HEK293 (cell line): ENCODE measurements around the gene ABR.

ENCODE experiments used
- CTCF ChIA-PET: fragments of 350-600 bp; formaldehyde crosslinking; extraction: SDS; loops from one replicate; lab custom pipeline; 2021; ENCODE audit warnings: antibody characterized with exemption; lab: Yijun Ruan, JAX
- POLR2A ChIA-PET: fragments of 300-600 bp; formaldehyde crosslinking; extraction: SDS; loops from one replicate; lab custom pipeline; 2020; ENCODE audit warnings: antibody characterized with exemption, inconsistent platforms; lab: Yijun Ruan, JAX
- H3K27ac ChIP-seq: fragments of 200-500 bp; sonication (Bioruptor generic); 2 replicates; pipeline ENCODE4 v1.5.1; 2014; ENCODE audit warnings: low read depth, low read length, control low read depth, inconsistent platforms; ENCODE audit errors: extremely low read depth
- H3K36me3 ChIP-seq, 2 experiments: fragments of 200-500 bp in 1 of 2; sonication (Bioruptor generic) in 1 of 2; 1 replicate in 1 of 2; 2 replicates in 1 of 2; pipeline ENCODE4 v1.5.1; 2014 to 2017; ENCODE audit warnings: inconsistent platforms in 2 of 2, low read length in 2 of 2; ENCODE audit not compliant: control insufficient read depth in 2 of 2, insufficient read depth in 1 of 2
- H3K4me1 ChIP-seq: fragments of 200-500 bp; sonication (Bioruptor generic); 2 replicates; pipeline ENCODE4 v1.5.1; 2014; ENCODE audit warnings: mild to moderate bottlenecking, low read length, inconsistent platforms; ENCODE audit not compliant: control insufficient read depth, insufficient read depth
- H3K4me3 ChIP-seq: 2 replicates; pipeline ENCODE4 v1.5.1; 2011; ENCODE audit warnings: low read depth, mild to moderate bottlenecking, control low read depth, low read length, moderate library complexity
- H3K9me3 ChIP-seq: fragments of 200-500 bp; sonication (Bioruptor generic); 2 replicates; pipeline ENCODE4 v1.5.1; 2014; ENCODE audit warnings: low read depth, low read length, inconsistent platforms; ENCODE audit not compliant: control insufficient read depth, insufficient read depth
- BCL11B ChIP-seq: fragments of 450-650 bp; formaldehyde crosslinking; IDR thresholded peaks from 2 replicates; pipeline ENCODE4 v1.5.1; 2016; ENCODE audit warnings: low read depth, missing biosample characterization, missing genetic modification characterization
- PRDM1 ChIP-seq: fragments of 450-650 bp; formaldehyde crosslinking; IDR thresholded peaks from 2 replicates; pipeline ENCODE4; 2016; ENCODE audit warnings: missing biosample characterization, missing genetic modification characterization
- PRDM10 ChIP-seq: fragments of 450-650 bp; formaldehyde crosslinking; IDR thresholded peaks from 2 replicates; pipeline ENCODE4 v1.5.1; 2016; ENCODE audit warnings: missing biosample characterization, missing genetic modification characterization
- YY1 ChIP-seq: fragments of 450-650 bp; formaldehyde crosslinking; IDR thresholded peaks from 2 replicates; pipeline ENCODE4 v1.5.1; 2018; ENCODE audit warnings: missing biosample characterization, missing genetic modification characterization
- ZNF140 ChIP-seq: fragments of 450-650 bp; formaldehyde crosslinking; IDR thresholded peaks from 2 replicates; pipeline ENCODE4 v1.5.1; 2016; ENCODE audit warnings: missing biosample characterization, missing genetic modification characterization
- ZNF214 ChIP-seq: fragments of 450-650 bp; formaldehyde crosslinking; IDR thresholded peaks from 2 replicates; pipeline ENCODE4 v1.5.1; 2017; ENCODE audit warnings: missing biosample characterization, mild to moderate bottlenecking, missing genetic modification characterization, borderline replicate concordance
- ZNF221 ChIP-seq: fragments of 450-650 bp; formaldehyde crosslinking; IDR thresholded peaks from 2 replicates; pipeline ENCODE4 v1.5.1; 2017; ENCODE audit warnings: missing biosample characterization, missing genetic modification characterization, borderline replicate concordance
- ZNF280D ChIP-seq: fragments of 450-650 bp; formaldehyde crosslinking; IDR thresholded peaks from 2 replicates; pipeline ENCODE4 v1.5.1; 2016; ENCODE audit warnings: missing biosample characterization, missing genetic modification characterization
- ZNF311 ChIP-seq: fragments of 450-650 bp; formaldehyde crosslinking; IDR thresholded peaks from 2 replicates; pipeline ENCODE4 v1.5.1; 2017; ENCODE audit warnings: missing biosample characterization, missing genetic modification characterization, borderline replicate concordance
- ZNF341 ChIP-seq: fragments of 450-650 bp; formaldehyde crosslinking; IDR thresholded peaks from 2 replicates; pipeline ENCODE4; 2016; ENCODE audit warnings: low read depth, missing biosample characterization, missing genetic modification characterization
- ZNF362 ChIP-seq: fragments of 450-650 bp; formaldehyde crosslinking; IDR thresholded peaks from 2 replicates; pipeline ENCODE4 v1.5.1; 2016; ENCODE audit warnings: missing biosample characterization, missing genetic modification characterization
- ZNF433 ChIP-seq: fragments of 450-650 bp; formaldehyde crosslinking; IDR thresholded peaks from 2 replicates; pipeline ENCODE4 v1.5.1; 2016; ENCODE audit warnings: missing biosample characterization, missing genetic modification characterization, low read depth
- ZNF518A ChIP-seq: fragments of 450-650 bp; formaldehyde crosslinking; conservative IDR thresholded peaks from 2 replicates; pipeline ENCODE4 v1.5.1; 2016; ENCODE audit warnings: low read depth, missing biosample characterization, missing genetic modification characterization
- ZNF549 ChIP-seq: fragments of 450-650 bp; IDR thresholded peaks from 2 replicates; pipeline ENCODE4 v1.5.1; 2018; ENCODE audit warnings: missing biosample characterization, missing genetic modification characterization, mild to moderate bottlenecking, inconsistent platforms, moderate library complexity
- ZNF580 ChIP-seq: fragments of 450-650 bp; formaldehyde crosslinking; IDR thresholded peaks from 2 replicates; pipeline ENCODE4 v1.5.1; 2016; ENCODE audit warnings: missing biosample characterization, missing genetic modification characterization
- ZNF624 ChIP-seq: fragments of 450-650 bp; formaldehyde crosslinking; IDR thresholded peaks from 2 replicates; pipeline ENCODE4 v1.5.1; 2017; ENCODE audit warnings: missing biosample characterization, missing genetic modification characterization
- ZNF707 ChIP-seq: fragments of 450-650 bp; formaldehyde crosslinking; IDR thresholded peaks from 2 replicates; pipeline ENCODE4 v1.5.1; 2016; ENCODE audit warnings: missing biosample characterization, missing genetic modification characterization

The ABR gene

GRCh38 chr17:1024076-1024475, 155.7 kb downstream of the ABR start:
- ChIA-PET POLR2A (no interaction called here), CTCF (interaction anchor here (1.0 kb wide), 1 partner anchor 32 kb away, joined by 6 read pairs; no protein-coding TSS in a partner anchor)
- Histone ChIP-seq H3K4me1 (no peaks in the 10 kb centered on the region), H3K36me3 (peaks cover 0 to 7% of the 10 kb centered on the region in 2 experiments; a peak in 1 of 3 replicates), H3K9me3 (no peaks in the 10 kb centered on the region), H3K4me3 (no peak overlapping the region), H3K27ac (no peak overlapping the region)
- TF ChIP-seq BCL11B (tag by site-specific recombination) = no peak
- peak; percentile 51; the same call in 1 of the 2 replicates for TF ChIP-seq ZNF362 (tag by site-specific recombination)

GRCh38 chr17:1022278-1023024, 157.3 kb downstream of the ABR start:
- CTCF ChIA-PET = interaction anchor here (0.5 to 1.2 kb wide), 3 partner anchors 36 to 309 kb away, joined by 3 to 4 read pairs (median 3); no protein-coding TSS in a partner anchor
- H3K4me1 ChIP-seq = no peaks in the 10 kb centered on the region
- no peak for TF ChIP-seq ZNF580
- no peak for TF ChIP-seq ZNF518A (tag by site-specific recombination)
- no peak for TF ChIP-seq ZNF624 (tag by site-specific recombination)
- TF ChIP-seq ZNF341 (tag by site-specific recombination) = no peak
- no peak for TF ChIP-seq PRDM10 (tag by site-specific recombination)
- TF ChIP-seq BCL11B (tag by site-specific recombination) = no peak
- TF ChIP-seq ZNF707 (tag by site-specific recombination) = no peak
- TF ChIP-seq ZNF549 (tag by site-specific recombination) = no peak
- no peak for TF ChIP-seq ZNF311 (tag by site-specific recombination)
- TF ChIP-seq ZNF433 (tag by site-specific recombination) = no peak
- no peak for TF ChIP-seq ZNF221
- TF ChIP-seq ZNF140 (tag by site-specific recombination) = no peak
- no peak for TF ChIP-seq ZNF214 (tag by site-specific recombination)
- no peak for TF ChIP-seq YY1 (tag by site-specific recombination)
- no peak for TF ChIP-seq ZNF280D (tag by site-specific recombination)
- no peak for TF ChIP-seq PRDM1 (tag by site-specific recombination)
- TF ChIP-seq, all 188 proteins: peak for 0
- Histone ChIP-seq H3K9me3 (no peaks in the 10 kb centered on the region), H3K36me3 (peaks cover 0 to 3% of the 10 kb centered on the region in 2 experiments; a peak in 1 of 3 replicates), H3K4me3 (no peak overlapping the region), H3K27ac (no peak overlapping the region)
- POLR2A ChIA-PET = no interaction called here
